GM12878 (cell line): ENCODE data around the gene PRPF6. TPM values are rescaled to one million over a fixed set of nuclear protein-coding genes. Genes with fewer than 3 reads are reported as not detected.

Experiments used
- ATAC-seq: fragments of 200-7000 bp; cut with Tn5 transposase; 3 replicates; pipeline ENCODE4 v1.9.1; 2020; ENCODE audit warnings: mild to moderate bottlenecking, moderate library complexity
- Bru-seq: library from RNA; stranded (reverse); fragments of 400-500 nt; gene quantifications from one replicate; lab custom pipeline; 2021; lab: Mats Ljungman, UMichigan
- BruChase-seq, 2 experiments: library from RNA; stranded (reverse); fragments of 400-500 nt; gene quantifications; one replicate each; lab custom pipeline; 2021; lab: Mats Ljungman, UMichigan
- BruUV-seq: library from RNA; stranded (reverse); fragments of 400-500 nt; replicated peaks from 2 replicates; lab custom pipeline; 2021; lab: Mats Ljungman, UMichigan
- CTCF ChIA-PET: fragments of 300-600 bp; sonication (Branson Sonifier 250); formaldehyde crosslinking; extraction: SDS; loops from one replicate; lab custom pipeline; 2021; ENCODE audit warnings: inconsistent platforms; lab: Yijun Ruan, JAX
- POLR2A ChIA-PET: fragments of 350-600 bp; formaldehyde crosslinking; extraction: SDS; loops from one replicate; lab custom pipeline; 2021; ENCODE audit warnings: inconsistent platforms; lab: Charles Lee
- RAD21 ChIA-PET: fragments of 300-600 bp; sonication (Branson Sonifier 250); formaldehyde crosslinking; loops from one replicate; lab custom pipeline; 2023; ENCODE audit warnings: antibody characterized with exemption; ENCODE audit not compliant: unreplicated experiment; lab: Charles Lee
- SMC1A ChIA-PET: fragments of 300-600 bp; sonication (Branson Sonifier 250); formaldehyde crosslinking; loops from one replicate; lab custom pipeline; 2023; ENCODE audit not compliant: unreplicated experiment, uncharacterized antibody; lab: Charles Lee
- DNase-seq: peaks from one replicate; pipeline ENCODE4 v3.0.0-alpha.2; 2011; ENCODE audit warnings: low read depth, low spot score
- FAIRE-seq: peaks from 3 replicates; lab custom pipeline; 2011; peaks lifted over from hg19 to GRCh38; lab: Jason Lieb, UNC
- H2AFZ ChIP-seq: 2 replicates; pipeline ENCODE4 v1.6.0; 2011; ENCODE audit warnings: low read depth, low read length, control low read depth; ENCODE audit not compliant: control insufficient read depth
- H3K27ac ChIP-seq: 2 replicates; pipeline ENCODE4 v1.5.1; 2011; ENCODE audit warnings: control low read depth; ENCODE audit not compliant: control insufficient read depth, insufficient read depth
- H3K27me3 ChIP-seq, 2 experiments: replicated peaks in 1 of 2; 2 replicates each; pipeline versions ENCODE4 v1.6.0 to v1.6.1; 2011; ENCODE audit warnings: low read length in 1 of 2; ENCODE audit not compliant: control insufficient read depth in 2 of 2, insufficient read depth in 2 of 2
- H3K36me3 ChIP-seq, 2 experiments: 2 replicates each; pipeline ENCODE4 v1.5.1; 2011; ENCODE audit warnings: low read length in 1 of 2; ENCODE audit not compliant: control insufficient read depth in 2 of 2, insufficient read depth in 2 of 2
- H3K4me1 ChIP-seq: 2 replicates; pipeline ENCODE4 v1.6.1; 2011; ENCODE audit warnings: mild to moderate bottlenecking, low read length, moderate library complexity, mixed read lengths; ENCODE audit not compliant: control insufficient read depth, insufficient read depth
- H3K4me2 ChIP-seq: 2 replicates; pipeline ENCODE4 v1.6.0; 2011; ENCODE audit warnings: control low read depth; ENCODE audit not compliant: control insufficient read depth, insufficient read depth
- H3K4me3 ChIP-seq: fragments of 200-600 bp; sonication (generic); 2 replicates; pipeline ENCODE4 v1.5.1; 2016
- H3K79me2 ChIP-seq: 2 replicates; pipeline ENCODE4 v1.6.0; 2011; ENCODE audit warnings: low read length; ENCODE audit not compliant: control insufficient read depth, insufficient read depth
- H3K9ac ChIP-seq: 2 replicates; pipeline ENCODE4 v1.8.0; 2011; ENCODE audit warnings: low read length, control low read depth, mixed read lengths; ENCODE audit not compliant: control insufficient read depth, insufficient read depth
- H3K9me3 ChIP-seq: replicated peaks from 3 replicates; pipeline ENCODE4 v1.5.1; 2011; ENCODE audit warnings: mild to moderate bottlenecking, low read length; ENCODE audit not compliant: control insufficient read depth, insufficient read depth
- H4K20me1 ChIP-seq: 2 replicates; pipeline ENCODE4 v1.6.0; 2011; ENCODE audit not compliant: control insufficient read depth, insufficient read depth
- BMI1 ChIP-seq: fragments of 450-650 bp; IDR thresholded peaks from 2 replicates; pipeline ENCODE4 v1.6.1; 2016; ENCODE audit warnings: mild to moderate bottlenecking, moderate library complexity, borderline replicate concordance
- HDGF ChIP-seq: fragments of 450-650 bp; IDR thresholded peaks from 2 replicates; pipeline ENCODE4 v1.6.1; 2016; ENCODE audit warnings: antibody characterized with exemption
- JUNB ChIP-seq: IDR thresholded peaks from 2 replicates; pipeline ENCODE4 v1.6.1; 2016; ENCODE audit warnings: antibody characterized with exemption, mild to moderate bottlenecking
- MYC ChIP-seq: IDR thresholded peaks from 2 replicates; pipeline ENCODE4 v1.6.1; 2011; ENCODE audit warnings: mild to moderate bottlenecking, low read length, moderate library complexity, inconsistent platforms; ENCODE audit not compliant: insufficient read depth, insufficient replicate concordance, insufficient read length, severe bottlenecking
- NFYA ChIP-seq: IDR thresholded peaks from 2 replicates; pipeline ENCODE4 v1.6.1; 2011; ENCODE audit warnings: low read depth, mild to moderate bottlenecking, low read length, improper control_type of control experiment, borderline replicate concordance
- PAX8 ChIP-seq: fragments of 450-650 bp; IDR thresholded peaks from 2 replicates; pipeline ENCODE4 v1.6.1; 2017; ENCODE audit warnings: mild to moderate bottlenecking, moderate library complexity
- ZNF207 ChIP-seq: fragments of 450-650 bp; IDR thresholded peaks from 2 replicates; pipeline ENCODE4 v1.6.1; 2014; ENCODE audit warnings: antibody characterized with exemption, mild to moderate bottlenecking, borderline replicate concordance
- WGBS: methylation state at CpG from one replicate; pipeline ENCODE4 v1.1.6; 2016; ENCODE audit warnings: low lambda C conversion rate; ENCODE audit not compliant: insufficient replicate concordance, insufficient coverage; ENCODE audit errors: missing lambda C conversion rate; 5-methylcytosine and 5-hydroxymethylcytosine counted together
- in situ Hi-C: fragments of 300-500 bp; cut with MboI; formaldehyde crosslinking; loops from 9 replicates; pipeline ENCODE4 v1.14.3; 2018; ENCODE audit warnings: mixed read lengths
- intact Hi-C: fragments of 100-400 bp; cut with micrococcal nuclease; formaldehyde crosslinking; loops from one replicate; pipeline ENCODE4 v1.14.2; 2022; ENCODE audit not compliant: unreplicated experiment
- long read RNA-seq, 2 experiments: library from polyadenylated mRNA; unstranded; transcript quantifications; one replicate each; pipeline ENCODE4 v2.0.0, GENCODE V29; 2019 to 2020
- polyA minus RNA-seq, 3 experiments: library from RNA; depleted of rRNA, polyadenylated mRNA; stranded (reverse); fragments of >200 nt; gene quantifications; 2 replicates each; pipeline ENCODE4 v1.2.3, GENCODE V29; 2011
- polyA plus RNA-seq, 11 experiments: library from polyadenylated mRNA; depleted of rRNA in 4 of 11; unstranded in 6 of 11; stranded (reverse) in 5 of 11; fragments of >200 nt; fragmentation: Nextera tagmentation in 4 of 11; fragmentation: Illumina TruSeq in 1 of 11; extraction: Ambion mirVana in 4 of 11; extraction: Trizol in 1 of 11; gene quantifications; 1 replicate in 1 of 11; 2 replicates in 10 of 11; pipeline versions ENCODE4 v1.2.1 to v1.2.3, GENCODE V29; 2011 to 2016; ENCODE audit warnings: inconsistent platforms in 2 of 11, missing spikeins in 2 of 11, low read depth in 1 of 11
- total RNA-seq, 4 experiments: library from RNA; depleted of rRNA in 3 of 4; stranded (reverse); fragments of >200 nt in 3 of 4; fragmentation: Illumina TruSeq in 1 of 4; extraction: Trizol in 1 of 4; gene quantifications; 2 replicates each; pipeline versions ENCODE4 v1.2.1 to v1.2.3, GENCODE V29; 2013 to 2021
- TF ChIP-seq, protein P1 (sequence below): fragments of 450-650 bp; IDR thresholded peaks from 2 replicates; pipeline ENCODE4 v1.6.1; 2017; ENCODE audit warnings: mild to moderate bottlenecking, low read depth, inconsistent platforms; ENCODE audit not compliant: poor library complexity, severe bottlenecking
- TF ChIP-seq, protein P2 (sequence below): fragments of 450-650 bp; IDR thresholded peaks from 2 replicates; pipeline ENCODE4 v1.6.1; 2016; ENCODE audit warnings: mild to moderate bottlenecking

The PRPF6 gene, protein sequence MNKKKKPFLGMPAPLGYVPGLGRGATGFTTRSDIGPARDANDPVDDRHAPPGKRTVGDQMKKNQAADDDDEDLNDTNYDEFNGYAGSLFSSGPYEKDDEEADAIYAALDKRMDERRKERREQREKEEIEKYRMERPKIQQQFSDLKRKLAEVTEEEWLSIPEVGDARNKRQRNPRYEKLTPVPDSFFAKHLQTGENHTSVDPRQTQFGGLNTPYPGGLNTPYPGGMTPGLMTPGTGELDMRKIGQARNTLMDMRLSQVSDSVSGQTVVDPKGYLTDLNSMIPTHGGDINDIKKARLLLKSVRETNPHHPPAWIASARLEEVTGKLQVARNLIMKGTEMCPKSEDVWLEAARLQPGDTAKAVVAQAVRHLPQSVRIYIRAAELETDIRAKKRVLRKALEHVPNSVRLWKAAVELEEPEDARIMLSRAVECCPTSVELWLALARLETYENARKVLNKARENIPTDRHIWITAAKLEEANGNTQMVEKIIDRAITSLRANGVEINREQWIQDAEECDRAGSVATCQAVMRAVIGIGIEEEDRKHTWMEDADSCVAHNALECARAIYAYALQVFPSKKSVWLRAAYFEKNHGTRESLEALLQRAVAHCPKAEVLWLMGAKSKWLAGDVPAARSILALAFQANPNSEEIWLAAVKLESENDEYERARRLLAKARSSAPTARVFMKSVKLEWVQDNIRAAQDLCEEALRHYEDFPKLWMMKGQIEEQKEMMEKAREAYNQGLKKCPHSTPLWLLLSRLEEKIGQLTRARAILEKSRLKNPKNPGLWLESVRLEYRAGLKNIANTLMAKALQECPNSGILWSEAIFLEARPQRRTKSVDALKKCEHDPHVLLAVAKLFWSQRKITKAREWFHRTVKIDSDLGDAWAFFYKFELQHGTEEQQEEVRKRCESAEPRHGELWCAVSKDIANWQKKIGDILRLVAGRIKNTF
- 134 and 156 TPM in 2 replicates for total RNA-seq (2013; cell fraction: nucleolus; rRNA removed)
- 57.6 and 62.5 TPM in 2 replicates for total RNA-seq (2014; rRNA removed)
- 66.1 and 72.2 TPM in 2 replicates for total RNA-seq (2014; rRNA removed; fragmentation: Illumina TruSeq; extraction: Trizol)
- total RNA-seq (2021) = 100 and 102 TPM in 2 replicates
- 52.6 TPM for polyA plus RNA-seq (2011; ENCODE audit: low read depth)
- polyA plus RNA-seq (2011; rRNA removed) = 33.4 and 52.7 TPM in 2 replicates
- 56.1 and 59.7 TPM in 2 replicates for polyA plus RNA-seq (2011; cell fraction: cytosol; rRNA removed)
- polyA plus RNA-seq (2011; cell fraction: nucleus; rRNA removed) = 68.3 and 113 TPM in 2 replicates
- polyA plus RNA-seq (2012) = 74.7 and 84.6 TPM in 2 replicates
- polyA plus RNA-seq (2014; fragmentation: Illumina TruSeq; extraction: Trizol) = 53.4 and 73.9 TPM in 2 replicates
- polyA plus RNA-seq (2014; fragmentation: Nextera tagmentation; extraction: Ambion mirVana) = 10 to 100 TPM in 1 of 2 experiments, 1 to 10 TPM in 1; 5.0 to 10.7 TPM
- 70.4 and 71.9 TPM in 2 replicates for polyA plus RNA-seq (2014; rRNA removed)
- polyA plus RNA-seq (2016; fragmentation: Nextera tagmentation; extraction: Ambion mirVana) = 100 to 1,000 TPM in 1 of 2 experiments, 10 to 100 TPM in 1; 97.9 to 102 TPM
- polyA minus RNA-seq (2011; rRNA and poly(A)+ RNA removed) = 56.6 and 60.4 TPM in 2 replicates
- 25.3 and 31.2 TPM in 2 replicates for polyA minus RNA-seq (2011; cell fraction: cytosol; rRNA and poly(A)+ RNA removed)
- polyA minus RNA-seq (2011; cell fraction: nucleus; rRNA and poly(A)+ RNA removed) = 22.7 and 36.7 TPM in 2 replicates
- Bru-seq, nascent RNA = percentile 85 among the genes with signal in this experiment
- BruChase-seq, experiment 1, labeled RNA remaining after a 6-hour chase = percentile 94 among the genes with signal in this experiment
- BruChase-seq, experiment 2, labeled RNA remaining after a 2-hour chase = percentile 89 among the genes with signal in this experiment
- long read RNA-seq, experiment 1, transcript PRPF6-201 (21 exons, 3,044 nt) = major isoform, 104 of 157 reads
- long read RNA-seq, experiment 1, partial matches to known transcripts = 43 of 157 reads
- long read RNA-seq, experiment 1, other reads (novel, unspliced or antisense) = 10 of 157 reads
- long read RNA-seq, experiment 2, transcript PRPF6-201 (21 exons, 3,044 nt) = major isoform, 337 of 468 reads
- long read RNA-seq, experiment 2, partial matches to known transcripts = 92 of 468 reads
- long read RNA-seq, experiment 2, other reads (novel, unspliced or antisense) = 39 of 468 reads

DNA sequence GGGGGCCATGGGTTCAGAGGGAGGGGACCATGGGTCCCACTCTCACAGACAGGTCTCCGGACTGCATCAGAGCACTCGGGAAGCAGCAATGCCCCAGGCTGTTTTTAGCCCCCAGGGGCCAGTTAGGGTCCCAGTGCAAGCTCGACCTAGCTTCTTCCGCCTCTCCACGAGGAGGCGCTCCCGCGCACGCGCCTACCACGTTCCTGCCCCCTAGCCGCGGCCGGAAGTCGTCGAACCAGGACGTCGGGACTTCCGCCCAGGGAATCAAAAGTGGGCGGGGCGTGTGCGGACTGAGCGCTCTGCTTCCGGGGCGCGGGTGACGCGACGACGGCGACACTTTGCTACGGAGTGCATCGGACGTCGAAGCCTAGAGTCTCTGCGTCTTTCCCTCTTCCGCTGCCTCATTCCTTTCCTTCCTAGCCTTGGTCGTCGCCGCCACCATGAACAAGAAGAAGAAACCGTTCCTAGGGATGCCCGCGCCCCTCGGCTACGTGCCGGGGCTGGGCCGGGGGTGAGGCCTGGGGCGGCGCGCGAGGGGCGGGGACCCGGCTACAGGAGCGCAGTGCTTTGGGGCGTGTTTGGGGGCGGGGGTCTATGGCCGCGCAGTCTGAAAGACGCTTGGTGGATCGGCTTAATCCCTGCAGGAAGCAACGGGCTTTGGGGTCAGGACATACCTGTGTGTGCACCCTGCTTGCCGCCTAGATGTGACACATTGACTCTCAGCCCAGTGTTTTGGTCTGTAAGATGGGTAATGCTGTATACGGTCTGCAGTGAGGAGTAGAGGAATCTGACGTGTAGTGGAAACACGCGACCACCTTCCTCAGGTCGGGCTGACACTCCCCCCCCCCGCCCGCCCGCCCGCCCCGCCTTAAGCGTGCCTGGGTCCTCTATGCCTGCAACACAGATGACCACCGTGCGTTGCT, at the start of gene PRPF6:
TSS of gene PRPF6 (plus strand) at position 327 of the 923 bp plus-strand sequence. CDS start at position 441, 114 bp downstream.
- CTCF ChIA-PET = interaction anchor here (0.7 to 3.2 kb wide), 24 partner anchors 9 to 444 kb away, joined by 3 to 67 read pairs (median 5); partner anchors contain the start of genes C20orf204, HELZ2, OPRL1 and PTK6
- H3K27me3 ChIP-seq = no peaks in the 10 kb centered on the region
- no TSS peak for BruUV-seq
- H3K9ac ChIP-seq = peak within 1 kb of the TSS; percentile 75
- ATAC-seq (peak; percentile 68), DNase-seq (peak; percentile 83), FAIRE-seq (peak; percentile 95)
- under 1% methylated on average over 58 of the region's 75 CpGs for WGBS
- H3K36me3 ChIP-seq = peaks cover 3 to 10% of the 10 kb centered on the region in 2 experiments
- intact Hi-C loops (loop anchor here (1.0 to 5.0 kb wide), 3 partner anchors 30 to 76 kb away; no protein-coding TSS in a partner anchor), in situ Hi-C loops (no loop called here)
- H3K9me3 ChIP-seq = no peaks in the 10 kb centered on the region
- peak within 1 kb of the TSS; percentile 5; the same call in 1 of the 2 replicates for H2AFZ ChIP-seq
- peak within 1 kb of the TSS; percentile 79 for H3K4me2 ChIP-seq
- peak within 1 kb of the TSS; percentile 96 for H3K4me3 ChIP-seq
- H3K27ac ChIP-seq = peak within 1 kb of the TSS; percentile 92
- RAD21 ChIA-PET = interaction anchor here (0.6 to 4.4 kb wide), 14 partner anchors 22 to 443 kb away, joined by 3 to 92 read pairs (median 6); partner anchors contain the start of genes ARFRP1, C20orf204, PTK6 and UCKL1
- H3K79me2 ChIP-seq = peaks cover 64% of the 10 kb centered on the region
- POLR2A ChIA-PET = interaction anchor here (0.6 to 4.1 kb wide), 13 partner anchors 22 to 117 kb away, joined by 3 to 63 read pairs (median 6); partner anchors contain the start of genes C20orf204, OPRL1, RGS19 and UCKL1
- SMC1A ChIA-PET = interaction anchor here (0.6 to 4.1 kb wide), 14 partner anchors 22 to 444 kb away, joined by 3 to 52 read pairs (median 4); partner anchors contain the start of genes C20orf204, PTK6 and UCKL1
- H4K20me1 ChIP-seq = no peaks in the 10 kb centered on the region
- H3K4me1 ChIP-seq = peaks cover 23% of the 10 kb centered on the region
- peak; percentile 90 for TF ChIP-seq MYC
- TF ChIP-seq, protein P1, sequence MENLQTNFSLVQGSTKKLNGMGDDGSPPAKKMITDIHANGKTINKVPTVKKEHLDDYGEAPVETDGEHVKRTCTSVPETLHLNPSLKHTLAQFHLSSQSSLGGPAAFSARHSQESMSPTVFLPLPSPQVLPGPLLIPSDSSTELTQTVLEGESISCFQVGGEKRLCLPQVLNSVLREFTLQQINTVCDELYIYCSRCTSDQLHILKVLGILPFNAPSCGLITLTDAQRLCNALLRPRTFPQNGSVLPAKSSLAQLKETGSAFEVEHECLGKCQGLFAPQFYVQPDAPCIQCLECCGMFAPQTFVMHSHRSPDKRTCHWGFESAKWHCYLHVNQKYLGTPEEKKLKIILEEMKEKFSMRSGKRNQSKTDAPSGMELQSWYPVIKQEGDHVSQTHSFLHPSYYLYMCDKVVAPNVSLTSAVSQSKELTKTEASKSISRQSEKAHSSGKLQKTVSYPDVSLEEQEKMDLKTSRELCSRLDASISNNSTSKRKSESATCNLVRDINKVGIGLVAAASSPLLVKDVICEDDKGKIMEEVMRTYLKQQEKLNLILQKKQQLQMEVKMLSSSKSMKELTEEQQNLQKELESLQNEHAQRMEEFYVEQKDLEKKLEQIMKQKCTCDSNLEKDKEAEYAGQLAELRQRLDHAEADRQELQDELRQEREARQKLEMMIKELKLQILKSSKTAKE = no peak
- TF ChIP-seq PAX8 = no peak
- TF ChIP-seq NFYA = no peak
- TF ChIP-seq, protein P2, sequence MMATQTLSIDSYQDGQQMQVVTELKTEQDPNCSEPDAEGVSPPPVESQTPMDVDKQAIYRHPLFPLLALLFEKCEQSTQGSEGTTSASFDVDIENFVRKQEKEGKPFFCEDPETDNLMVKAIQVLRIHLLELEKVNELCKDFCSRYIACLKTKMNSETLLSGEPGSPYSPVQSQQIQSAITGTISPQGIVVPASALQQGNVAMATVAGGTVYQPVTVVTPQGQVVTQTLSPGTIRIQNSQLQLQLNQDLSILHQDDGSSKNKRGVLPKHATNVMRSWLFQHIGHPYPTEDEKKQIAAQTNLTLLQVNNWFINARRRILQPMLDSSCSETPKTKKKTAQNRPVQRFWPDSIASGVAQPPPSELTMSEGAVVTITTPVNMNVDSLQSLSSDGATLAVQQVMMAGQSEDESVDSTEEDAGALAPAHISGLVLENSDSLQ = peak; percentile 61
- TF ChIP-seq HDGF = no peak
- no peak for TF ChIP-seq BMI1
- peak; percentile 91; the same call in 1 of the 2 replicates for TF ChIP-seq ZNF207
- TF ChIP-seq JUNB = no peak
